ENCODE measurements around the gene LRRC42. TPM values are rescaled to one million over a fixed set of nuclear protein-coding genes. Genes with fewer than 3 reads are reported as not detected.

Gene LRRC42
- total RNA-seq, 4 donors from 2014 or later = 0.51 to 30.7 (median 25.1) TPM

DNA sequence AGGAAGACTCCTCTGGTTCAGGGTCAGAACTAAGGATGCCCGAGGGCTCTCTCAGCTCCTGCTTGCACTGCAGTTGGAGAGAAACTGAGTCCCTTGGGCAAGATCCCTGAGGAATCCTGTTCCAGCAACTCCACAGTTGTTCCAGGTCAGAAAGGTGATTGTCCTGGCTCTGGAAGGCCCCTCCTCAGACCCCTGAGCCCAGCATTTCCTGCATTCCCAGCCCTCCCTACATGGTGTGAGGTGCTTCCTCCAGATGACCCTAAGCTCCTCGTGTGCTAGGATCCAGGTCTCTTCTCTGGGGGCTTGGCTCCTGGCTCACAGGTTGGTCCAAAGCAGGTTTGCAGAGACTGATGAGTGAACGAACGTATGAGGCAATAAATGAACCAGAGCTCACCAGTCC lies 60.4 kb downstream of the LRRC42 start:
- TF ChIP-seq POLR2A (IDR thresholded peaks at IDR 0.05) = no peak
- TF ChIP-seq, protein P1, sequence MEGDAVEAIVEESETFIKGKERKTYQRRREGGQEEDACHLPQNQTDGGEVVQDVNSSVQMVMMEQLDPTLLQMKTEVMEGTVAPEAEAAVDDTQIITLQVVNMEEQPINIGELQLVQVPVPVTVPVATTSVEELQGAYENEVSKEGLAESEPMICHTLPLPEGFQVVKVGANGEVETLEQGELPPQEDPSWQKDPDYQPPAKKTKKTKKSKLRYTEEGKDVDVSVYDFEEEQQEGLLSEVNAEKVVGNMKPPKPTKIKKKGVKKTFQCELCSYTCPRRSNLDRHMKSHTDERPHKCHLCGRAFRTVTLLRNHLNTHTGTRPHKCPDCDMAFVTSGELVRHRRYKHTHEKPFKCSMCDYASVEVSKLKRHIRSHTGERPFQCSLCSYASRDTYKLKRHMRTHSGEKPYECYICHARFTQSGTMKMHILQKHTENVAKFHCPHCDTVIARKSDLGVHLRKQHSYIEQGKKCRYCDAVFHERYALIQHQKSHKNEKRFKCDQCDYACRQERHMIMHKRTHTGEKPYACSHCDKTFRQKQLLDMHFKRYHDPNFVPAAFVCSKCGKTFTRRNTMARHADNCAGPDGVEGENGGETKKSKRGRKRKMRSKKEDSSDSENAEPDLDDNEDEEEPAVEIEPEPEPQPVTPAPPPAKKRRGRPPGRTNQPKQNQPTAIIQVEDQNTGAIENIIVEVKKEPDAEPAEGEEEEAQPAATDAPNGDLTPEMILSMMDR (IDR thresholded peaks at IDR 0.05) = no peak
- H3K27ac ChIP-seq = no peak overlapping the region
- H3K4me1 ChIP-seq = no peaks in the 10 kb centered on the region
- H3K27me3 ChIP-seq = no peaks in the 10 kb centered on the region
- intact Hi-C loops (cut with DNase I; ENCODE audit: low total_unique reads) = no loop called here
- H3K9me3 ChIP-seq = no peaks in the 10 kb centered on the region
- no peak overlapping the region for H3K4me3 ChIP-seq
- no peaks in the 10 kb centered on the region for H3K36me3 ChIP-seq
- no peak for DNase-seq

DNA sequence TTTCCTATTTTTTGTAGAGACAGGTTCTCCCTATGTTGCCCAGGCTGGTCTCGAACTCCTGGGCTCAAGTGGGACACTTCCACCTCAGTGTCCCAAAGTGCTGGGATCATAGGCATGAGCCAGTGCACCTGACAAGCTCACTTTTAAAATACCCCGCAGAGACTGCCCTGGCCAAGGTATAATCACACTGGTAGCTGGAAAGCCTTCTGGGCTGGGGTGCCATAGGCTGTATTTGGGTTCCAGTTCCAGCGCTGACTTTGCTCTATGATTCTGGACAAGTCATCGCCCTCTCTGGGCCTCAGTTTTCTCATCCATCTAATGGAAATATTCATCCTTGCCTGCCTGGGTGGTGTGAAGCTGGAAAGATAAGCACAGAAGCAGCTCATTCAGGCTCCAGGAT lies 61.5 kb downstream of the LRRC42 start:
- no peaks in the 10 kb centered on the region for H3K9me3 ChIP-seq
- no peaks in the 10 kb centered on the region for H3K27me3 ChIP-seq
- H3K4me3 ChIP-seq = no peak overlapping the region
- no peak for DNase-seq
- H3K4me1 ChIP-seq = no peaks in the 10 kb centered on the region
- H3K27ac ChIP-seq = no peak overlapping the region
- intact Hi-C loops (cut with DNase I; ENCODE audit: low total_unique reads) = no loop called here
- TF ChIP-seq POLR2A (IDR thresholded peaks at IDR 0.05) = no peak
- TF ChIP-seq, protein P1 (IDR thresholded peaks at IDR 0.05) = no peak
- H3K36me3 ChIP-seq = no peaks in the 10 kb centered on the region

DNA sequence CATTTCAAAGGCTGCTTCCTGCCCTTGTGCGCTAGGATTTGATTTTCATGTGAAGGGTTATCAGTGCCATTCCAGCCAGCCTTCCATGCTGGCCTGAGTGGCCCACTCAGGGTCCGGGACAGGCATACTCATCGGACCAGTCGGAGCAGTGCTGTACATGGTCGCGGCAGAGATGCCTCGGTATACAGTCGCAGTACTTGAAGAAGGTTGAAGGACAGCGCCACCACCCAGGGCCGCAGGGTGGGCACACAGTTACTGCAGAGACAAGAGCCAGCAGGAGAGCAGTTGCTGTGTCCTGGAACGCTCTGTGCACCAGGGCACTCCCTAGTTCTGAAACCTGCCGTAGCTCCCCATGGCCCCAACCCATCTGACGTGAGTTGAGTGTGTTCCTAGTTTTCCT lies 62.7 kb downstream of the LRRC42 start:
- DNase-seq = no peak
- TF ChIP-seq, protein P1 (IDR thresholded peaks at IDR 0.05) = no peak
- no peak for TF ChIP-seq POLR2A (IDR thresholded peaks at IDR 0.05)
- H3K27me3 ChIP-seq = no peaks in the 10 kb centered on the region
- intact Hi-C loops (cut with DNase I; ENCODE audit: low total_unique reads) = no loop called here
- no peak overlapping the region for H3K27ac ChIP-seq
- no peaks in the 10 kb centered on the region for H3K36me3 ChIP-seq
- H3K4me1 ChIP-seq = no peaks in the 10 kb centered on the region
- no peak overlapping the region for H3K4me3 ChIP-seq
- no peaks in the 10 kb centered on the region for H3K9me3 ChIP-seq

DNA sequence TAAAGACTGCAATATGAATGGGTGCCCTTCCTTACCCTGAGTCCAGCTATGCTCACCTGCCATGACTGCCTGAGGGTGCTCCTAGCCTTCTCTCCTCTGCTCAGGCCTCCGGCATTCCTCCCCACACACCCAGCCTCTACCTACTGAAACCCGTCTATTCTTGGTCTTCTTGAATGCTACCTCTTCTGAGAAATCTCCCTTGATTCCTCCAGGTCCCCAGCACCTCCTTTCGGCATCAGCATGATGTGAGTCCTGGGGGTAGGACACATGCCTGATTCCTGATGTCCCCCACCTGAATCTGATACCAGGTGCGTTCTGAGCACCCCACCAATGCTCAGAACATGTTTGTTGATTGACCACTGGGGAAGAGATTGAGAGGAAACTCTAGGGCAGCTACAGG lies 63.3 kb downstream of the LRRC42 start:
- Histone ChIP-seq H3K27me3 (no peaks in the 10 kb centered on the region), H3K9me3 (no peaks in the 10 kb centered on the region), H3K36me3 (no peaks in the 10 kb centered on the region), H3K4me1 (no peaks in the 10 kb centered on the region), H3K4me3 (no peak overlapping the region), H3K27ac (no peak overlapping the region)
- intact Hi-C loops (cut with DNase I; ENCODE audit: low total_unique reads) = no loop called here
- no peak for DNase-seq
- TF ChIP-seq, protein P1 (IDR thresholded peaks at IDR 0.05) = no peak
- TF ChIP-seq POLR2A (IDR thresholded peaks at IDR 0.05) = no peak

DNA sequence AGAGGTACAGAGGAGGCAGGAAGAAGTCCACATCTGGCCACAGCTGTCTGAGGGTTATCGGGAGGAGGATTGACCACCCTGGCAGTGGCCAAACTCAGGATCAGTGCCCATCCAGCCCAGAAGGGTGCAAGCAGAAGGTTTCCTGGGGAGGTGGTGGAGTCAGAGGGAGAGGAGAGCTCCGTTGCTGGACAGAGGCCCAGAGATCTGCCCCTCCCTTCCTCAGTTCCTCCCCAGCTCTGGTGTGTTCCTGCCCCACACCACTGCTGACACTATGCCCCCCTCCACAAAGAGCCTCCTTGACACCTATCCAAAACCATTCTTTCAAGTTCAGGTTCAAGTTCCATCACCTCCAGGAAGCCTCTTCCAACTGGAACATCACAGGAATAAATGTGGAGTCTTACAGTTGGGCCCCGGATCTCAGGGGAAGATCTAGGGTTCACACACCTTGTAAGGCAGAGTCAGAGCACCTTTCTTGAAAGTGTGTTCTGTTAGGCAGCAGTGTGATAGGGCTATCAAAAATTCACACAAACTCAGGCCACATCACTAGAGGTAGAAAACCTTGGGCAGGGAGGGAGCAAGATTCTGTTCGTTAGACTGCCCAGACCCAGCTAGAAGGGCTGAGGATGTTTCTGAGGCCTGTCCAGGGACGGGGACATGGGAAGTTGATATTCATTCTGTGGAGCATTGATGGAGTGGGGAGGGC lies 64.4 kb downstream of the LRRC42 start:
- Histone ChIP-seq H3K27ac (no peak overlapping the region), H3K27me3 (no peaks in the 10 kb centered on the region), H3K36me3 (no peaks in the 10 kb centered on the region), H3K9me3 (no peaks in the 10 kb centered on the region), H3K4me3 (no peak overlapping the region), H3K4me1 (no peaks in the 10 kb centered on the region)
- intact Hi-C loops (cut with DNase I; ENCODE audit: low total_unique reads) = no loop called here
- TF ChIP-seq, protein P1 (IDR thresholded peaks at IDR 0.05) = no peak
- no peak for DNase-seq
